IgD-negative memory B cell (primary cell): ENCODE measurements around the gene UGCG. TPM values are rescaled to one million over a fixed set of nuclear protein-coding genes. Genes with fewer than 3 reads are reported as not detected.
"Not testable (repeated sequence)": the region's sequence is repeated elsewhere in the genome, so short reads cannot be mapped to it uniquely, and the experiment has no call there.

Source experiments
- H3K27ac Mint-ChIP-seq, 3 donors: one replicate each; pipeline ENCODE4 v1.8.0; 2020 to 2022; ENCODE audit warnings: mild to moderate bottlenecking in 3 of 3, mixed read lengths in 3 of 3, moderate library complexity in 1 of 3
- H3K27me3 Mint-ChIP-seq: one replicate; pipeline ENCODE4 v1.8.0; 2021; ENCODE audit warnings: mixed read lengths
- H3K36me3 Mint-ChIP-seq: one replicate; pipeline ENCODE4 v1.8.0; 2020; ENCODE audit warnings: mild to moderate bottlenecking, mixed read lengths
- H3K4me1 Mint-ChIP-seq, 3 donors: one replicate each; pipeline ENCODE4 v1.8.0; 2020 to 2022; ENCODE audit warnings: mixed read lengths in 3 of 3, mild to moderate bottlenecking in 1 of 3
- H3K4me3 Mint-ChIP-seq, 4 donors: one replicate each; pipeline ENCODE4 v1.8.0; 2020 to 2022; ENCODE audit warnings: mild to moderate bottlenecking in 4 of 4, mixed read lengths in 4 of 4, moderate library complexity in 3 of 4
- H3K9me3 Mint-ChIP-seq, 3 donors: one replicate each; pipeline ENCODE4 v1.8.0; 2020 to 2021; ENCODE audit warnings: mixed read lengths in 3 of 3, mild to moderate bottlenecking in 1 of 3
- polyA plus RNA-seq: library from polyadenylated mRNA; unstranded; fragments of 300-500 nt; fragmentation: Illumina TruSeq; gene quantifications from one replicate; pipeline ENCODE4 v1.2.3, GENCODE V29; 2021

UGCG gene
- polyA plus RNA-seq, 1 donor from 2014 or later = 23.7 TPM

- Mint-ChIP-seq H3K9me3 (no peaks in the 10 kb centered on the region), H3K4me3 (peak overlapping the region in 2 of 4 donors; percentile 75 to 83)
Measured at GRCh38 chr9:111944241-111944866, 47.7 kb downstream of the UGCG start.

DNA sequence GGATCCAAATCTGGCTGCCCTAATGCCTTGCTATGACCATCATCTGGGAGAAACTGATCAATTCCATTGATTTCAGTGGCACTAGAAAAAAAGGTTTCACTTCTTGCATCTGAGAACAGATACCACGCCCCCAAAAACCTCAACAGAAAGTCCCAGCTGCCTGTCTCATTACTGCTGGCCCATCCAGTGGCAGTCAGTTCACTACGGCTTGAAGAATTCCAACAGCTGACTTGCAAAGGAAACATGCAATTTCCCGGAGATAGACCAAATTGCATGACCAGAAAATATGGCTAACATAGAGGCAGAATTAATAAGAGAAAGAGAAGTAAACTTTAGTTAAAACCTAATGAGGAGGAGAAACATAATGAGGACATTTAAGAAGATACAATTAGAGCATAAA is 48.6 kb downstream of the UGCG start:
- Mint-ChIP-seq H3K9me3 (no peaks in the 10 kb centered on the region), H3K27me3 (no peaks in the 10 kb centered on the region), H3K36me3 (peaks cover 2% of the 10 kb centered on the region), H3K4me1 (peaks cover 22 to 32% (median 23%) of the 10 kb centered on the region in 3 donors), H3K27ac (peak overlapping the region in 2 of 3 donors; percentile 3 to 81), H3K4me3 (peak overlapping the region in 3 of 4 donors; percentile 32 to 91 (median 71))

More at GRCh38 chr9:111944241-111944866, 47.7 kb downstream of the UGCG start:
- H3K27me3 Mint-ChIP-seq = no peaks in the 10 kb centered on the region
- peaks cover 2% of the 10 kb centered on the region for H3K36me3 Mint-ChIP-seq
- peaks cover 22 to 31% (median 23%) of the 10 kb centered on the region in 3 donors for H3K4me1 Mint-ChIP-seq
- peak overlapping the region in 1 of 3 donors; percentile 23 for H3K27ac Mint-ChIP-seq

- peaks cover 22 to 36% (median 22%) of the 10 kb centered on the region in 3 donors for H3K4me1 Mint-ChIP-seq
- not testable (repeated sequence) for H3K27me3 Mint-ChIP-seq, H3K9me3 Mint-ChIP-seq, H3K36me3 Mint-ChIP-seq, H3K4me3 Mint-ChIP-seq
- H3K27ac Mint-ChIP-seq = peak overlapping the region in 1 of 3 donors; percentile 32
Measured at GRCh38 chr9:111948109-111948508, 51.5 kb downstream of the UGCG start.

DNA sequence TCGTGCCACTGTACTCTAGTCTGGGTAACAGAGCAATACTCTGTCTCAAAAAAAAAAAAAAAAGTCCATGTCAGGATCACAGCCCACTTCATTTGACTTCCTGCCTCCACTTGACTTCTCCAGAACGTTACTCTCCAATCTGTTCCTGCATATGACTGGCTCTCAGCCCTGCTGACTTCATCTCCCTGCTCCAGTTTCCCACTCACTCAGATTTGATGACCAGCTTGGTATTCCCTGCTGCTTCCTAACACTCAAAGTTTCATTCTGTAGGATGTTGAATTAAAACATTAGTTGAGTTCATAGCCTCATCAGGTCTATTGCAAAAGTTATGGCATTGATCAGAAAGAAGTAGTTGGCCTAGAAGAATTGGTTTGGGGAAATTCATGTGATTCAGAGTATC is 52.3 kb downstream of the UGCG start:
- Mint-ChIP-seq H3K4me1 (peaks cover 20 to 38% (median 20%) of the 10 kb centered on the region in 3 donors), H3K27ac (peak overlapping the region in 1 of 3 donors; percentile 90), H3K36me3 (peaks cover 2% of the 10 kb centered on the region), H3K4me3 (no peak overlapping the region), H3K9me3 (no peaks in the 10 kb centered on the region), H3K27me3 (no peaks in the 10 kb centered on the region)

- peaks cover 2% of the 10 kb centered on the region for H3K36me3 Mint-ChIP-seq
- no peaks in the 10 kb centered on the region for H3K9me3 Mint-ChIP-seq
- no peak overlapping the region for H3K4me3 Mint-ChIP-seq
- no peaks in the 10 kb centered on the region for H3K27me3 Mint-ChIP-seq
- peaks cover 15 to 33% (median 15%) of the 10 kb centered on the region in 3 donors for H3K4me1 Mint-ChIP-seq
- no peak overlapping the region for H3K27ac Mint-ChIP-seq
Measured at GRCh38 chr9:111949919-111950318, 53.3 kb downstream of the UGCG start.

DNA sequence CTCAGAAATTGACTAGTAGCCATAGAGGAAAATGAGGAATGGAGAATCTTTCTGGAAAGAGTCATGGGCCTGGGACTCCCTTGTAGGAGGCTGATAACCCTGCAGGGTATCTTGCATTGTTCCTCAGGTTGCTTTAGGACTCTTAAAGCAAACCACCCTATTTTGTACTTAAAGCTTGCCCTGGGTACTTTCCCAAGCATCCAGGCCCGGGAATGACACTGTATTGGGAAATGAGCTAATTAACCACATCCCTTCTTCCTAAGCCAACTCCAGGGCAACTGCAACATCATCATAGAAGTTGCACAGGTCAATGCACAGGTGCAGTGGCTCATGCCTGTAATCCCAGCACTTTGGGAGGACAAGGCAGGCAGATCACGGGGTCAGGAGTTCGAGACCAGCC is 55.9 kb downstream of the UGCG start:
- no peaks in the 10 kb centered on the region for H3K9me3 Mint-ChIP-seq
- no peak overlapping the region for H3K4me3 Mint-ChIP-seq
- H3K4me1 Mint-ChIP-seq = peaks cover 12 to 30% (median 16%) of the 10 kb centered on the region in 3 donors
- peaks cover 2% of the 10 kb centered on the region for H3K36me3 Mint-ChIP-seq
- H3K27ac Mint-ChIP-seq = no peak overlapping the region
- H3K27me3 Mint-ChIP-seq = no peaks in the 10 kb centered on the region

DNA sequence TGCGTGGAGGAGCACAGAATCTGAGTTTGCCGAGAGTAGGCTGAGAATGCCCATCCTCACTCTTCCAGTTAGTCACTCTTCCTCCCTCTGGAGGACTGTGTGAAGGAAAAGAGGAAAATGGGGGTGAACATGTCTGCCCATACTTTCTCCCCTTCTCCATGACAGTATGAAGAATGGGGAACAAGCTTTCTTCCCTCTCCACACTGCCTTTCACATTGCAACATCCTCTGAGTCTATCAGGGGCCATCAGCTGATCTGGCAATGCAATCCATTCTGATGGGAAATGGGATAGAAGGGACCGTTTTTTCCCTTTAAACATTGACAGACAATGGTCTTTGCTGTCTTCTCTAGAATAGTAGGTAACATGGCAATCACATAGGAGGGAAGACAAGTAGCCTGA is 56.8 kb downstream of the UGCG start:
- no peaks in the 10 kb centered on the region for H3K36me3 Mint-ChIP-seq
- no peak overlapping the region for H3K27ac Mint-ChIP-seq
- H3K27me3 Mint-ChIP-seq = no peaks in the 10 kb centered on the region
- H3K4me3 Mint-ChIP-seq = no peak overlapping the region
- H3K4me1 Mint-ChIP-seq = peaks cover 21 to 34% (median 22%) of the 10 kb centered on the region in 3 donors
- H3K9me3 Mint-ChIP-seq = no peaks in the 10 kb centered on the region

DNA sequence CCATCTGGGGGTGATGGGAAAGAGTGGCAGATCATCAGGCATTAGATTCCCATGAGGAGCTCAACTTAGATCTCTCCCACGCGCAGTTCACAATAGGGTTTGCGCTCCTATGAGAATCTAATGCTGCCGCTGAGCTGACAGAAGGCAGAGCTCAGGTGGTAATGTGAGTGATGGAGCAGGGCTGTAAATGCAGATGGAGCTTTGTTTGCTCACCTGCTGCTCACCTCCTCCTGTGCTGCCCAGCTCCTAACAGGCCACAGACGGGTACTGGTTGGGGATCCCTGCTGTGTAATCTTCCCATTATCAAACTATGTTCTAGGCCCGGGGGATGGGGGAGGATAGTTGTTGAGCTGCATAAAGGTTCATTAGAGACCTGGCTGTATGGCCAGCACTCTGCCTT is 58.4 kb downstream of the UGCG start:
- no peaks in the 10 kb centered on the region for H3K36me3 Mint-ChIP-seq
- H3K9me3 Mint-ChIP-seq = no peaks in the 10 kb centered on the region
- H3K27ac Mint-ChIP-seq = peak overlapping the region in 1 of 3 donors; percentile 31
- H3K4me3 Mint-ChIP-seq = no peak overlapping the region
- peaks cover 19 to 27% (median 23%) of the 10 kb centered on the region in 3 donors for H3K4me1 Mint-ChIP-seq
- no peaks in the 10 kb centered on the region for H3K27me3 Mint-ChIP-seq

GRCh38 chr9:111957856-111958631 is 61.4 kb downstream of the UGCG start:
- H3K4me1 Mint-ChIP-seq = peaks cover 22 to 27% (median 23%) of the 10 kb centered on the region in 3 donors

GRCh38 chr9:111959468-111960359 is 63.1 kb downstream of the UGCG start:
- Mint-ChIP-seq H3K36me3 (no peaks in the 10 kb centered on the region), H3K4me1 (peaks cover 22 to 23% (median 23%) of the 10 kb centered on the region in 3 donors), H3K27ac (no peak overlapping the region), H3K27me3 (no peaks in the 10 kb centered on the region), H3K4me3 (no peak overlapping the region), H3K9me3 (no peaks in the 10 kb centered on the region)

More at GRCh38 chr9:111957856-111958631, 61.4 kb downstream of the UGCG start:
- H3K36me3 Mint-ChIP-seq = no peaks in the 10 kb centered on the region
- no peaks in the 10 kb centered on the region for H3K27me3 Mint-ChIP-seq
- H3K4me3 Mint-ChIP-seq = peak overlapping the region in 3 of 4 donors; percentile 13 to 88 (median 36)
- peak overlapping the region in 1 of 3 donors; percentile 0 for H3K27ac Mint-ChIP-seq
- H3K9me3 Mint-ChIP-seq = no peaks in the 10 kb centered on the region

DNA sequence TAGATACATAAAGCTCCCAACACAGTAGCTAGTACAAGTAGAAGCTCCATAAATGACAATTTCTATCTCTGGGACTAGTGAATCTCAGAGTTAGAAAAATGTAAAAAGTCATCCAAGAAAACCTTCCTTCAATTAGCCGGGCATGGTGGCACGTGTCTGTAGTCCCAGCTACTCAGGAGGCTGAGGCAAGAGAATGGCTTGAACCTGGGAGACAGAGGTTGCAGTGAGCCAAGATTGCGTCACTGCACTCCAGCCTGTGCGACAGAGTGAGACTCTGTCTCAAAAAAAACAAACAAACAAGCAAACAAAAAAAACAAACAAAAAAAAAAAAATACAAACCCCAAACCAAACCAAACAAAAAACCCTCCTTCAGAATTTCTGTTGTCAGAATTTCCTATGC is 63.9 kb downstream of the UGCG start:
- peaks cover 22 to 27% (median 22%) of the 10 kb centered on the region in 3 donors for H3K4me1 Mint-ChIP-seq
- H3K27me3 Mint-ChIP-seq, H3K36me3 Mint-ChIP-seq, H3K27ac Mint-ChIP-seq, H3K4me3 Mint-ChIP-seq, H3K9me3 Mint-ChIP-seq: not testable (repeated sequence)

- Mint-ChIP-seq H3K27me3 (no peaks in the 10 kb centered on the region), H3K9me3 (no peaks in the 10 kb centered on the region), H3K4me3 (peak overlapping the region in 1 of 4 donors; percentile 33), H3K36me3 (no peaks in the 10 kb centered on the region), H3K4me1 (peaks cover 21 to 23% (median 21%) of the 10 kb centered on the region in 3 donors), H3K27ac (no peak overlapping the region)
Measured at GRCh38 chr9:111961009-111961408, 64.4 kb downstream of the UGCG start.

DNA sequence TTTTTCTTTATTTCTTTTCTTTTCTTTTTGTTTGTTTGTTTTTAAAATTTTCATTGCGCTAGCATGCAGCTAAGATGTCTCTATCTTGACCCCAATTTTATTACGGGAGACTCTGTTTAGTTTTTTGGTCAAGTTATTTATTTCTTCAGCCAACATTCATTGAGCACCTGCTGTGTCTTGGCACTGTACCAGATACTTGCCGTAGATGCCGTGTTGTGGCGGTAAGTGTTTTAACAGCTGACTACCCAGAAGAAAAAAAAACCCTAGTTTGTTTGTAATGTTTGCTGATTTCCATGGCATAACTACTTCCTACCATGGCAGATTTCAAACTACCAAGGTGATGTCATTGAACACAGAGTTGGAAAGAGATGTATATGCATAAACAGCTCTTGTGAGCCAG is 65.0 kb downstream of the UGCG start:
- Mint-ChIP-seq H3K36me3 (no peaks in the 10 kb centered on the region), H3K4me1 (peaks cover 19 to 23% (median 21%) of the 10 kb centered on the region in 3 donors), H3K27me3 (no peaks in the 10 kb centered on the region), H3K9me3 (no peaks in the 10 kb centered on the region), H3K4me3 (no peak overlapping the region), H3K27ac (no peak overlapping the region)

GRCh38 chr9:111962021-111962420 is 65.4 kb downstream of the UGCG start:
- H3K9me3 Mint-ChIP-seq = no peaks in the 10 kb centered on the region
- H3K27ac Mint-ChIP-seq = no peak overlapping the region
- no peak overlapping the region for H3K4me3 Mint-ChIP-seq
- peaks cover 18 to 23% (median 21%) of the 10 kb centered on the region in 3 donors for H3K4me1 Mint-ChIP-seq
- no peaks in the 10 kb centered on the region for H3K27me3 Mint-ChIP-seq
- H3K36me3 Mint-ChIP-seq = no peaks in the 10 kb centered on the region

GRCh38 chr9:111963995-111964394 is 67.4 kb downstream of the UGCG start:
- Mint-ChIP-seq H3K9me3 (no peaks in the 10 kb centered on the region), H3K4me3 (no peak overlapping the region), H3K36me3 (no peaks in the 10 kb centered on the region), H3K4me1 (peaks cover 5 to 14% (median 10%) of the 10 kb centered on the region in 3 donors), H3K27ac (no peak overlapping the region), H3K27me3 (no peaks in the 10 kb centered on the region)
